BE2C (cell line): Measurements from ENCODE around the gene CREB5.

Experiments
- DNase-seq: peaks from one replicate; pipeline ENCODE4 v3.0.0-alpha.2; 2020
- H3K27me3 ChIP-seq: fragments of 250-450 bp; sonication (Bioruptor Pico); 2 replicates; pipeline ENCODE4 v1.5.1; 2020; ENCODE audit warnings: mild to moderate bottlenecking
- H3K36me3 ChIP-seq: fragments of 250-450 bp; sonication (Bioruptor Pico); 2 replicates; pipeline ENCODE4 v1.5.1; 2020; ENCODE audit warnings: mild to moderate bottlenecking
- H3K4me1 ChIP-seq: fragments of 250-450 bp; sonication (Bioruptor Pico); 2 replicates; pipeline ENCODE4 v1.5.1; 2020
- H3K4me3 ChIP-seq: 2 replicates; pipeline ENCODE4 v1.5.1; 2011; ENCODE audit warnings: low read depth, low read length
- H3K9me3 ChIP-seq: fragments of 250-450 bp; sonication (Bioruptor Pico); 2 replicates; pipeline ENCODE4 v1.5.1; 2020
- CTCF ChIP-seq: IDR thresholded peaks from 2 replicates; pipeline ENCODE4 v1.5.1; 2012; ENCODE audit warnings: mild to moderate bottlenecking, low read depth, low read length

The CREB5 gene

GRCh38 chr7:28517206-28517605 is 104.9 kb downstream of the CREB5 start:
- Histone ChIP-seq H3K36me3 (no peaks in the 10 kb centered on the region), H3K27me3 (no peaks in the 10 kb centered on the region), H3K4me3 (no peak overlapping the region), H3K4me1 (peaks cover 13% of the 10 kb centered on the region), H3K9me3 (no peaks in the 10 kb centered on the region)
- no peak for TF ChIP-seq CTCF
- no peak for DNase-seq

GRCh38 chr7:28517606-28518005 is 105.3 kb downstream of the CREB5 start:
- Histone ChIP-seq H3K4me3 (no peak overlapping the region), H3K36me3 (no peaks in the 10 kb centered on the region), H3K27me3 (no peaks in the 10 kb centered on the region), H3K9me3 (no peaks in the 10 kb centered on the region), H3K4me1 (peaks cover 13% of the 10 kb centered on the region)
- no peak for DNase-seq
- TF ChIP-seq CTCF, result no peak

- no peaks in the 10 kb centered on the region for H3K9me3 ChIP-seq
- no peaks in the 10 kb centered on the region for H3K27me3 ChIP-seq
- H3K4me3 ChIP-seq, result no peak overlapping the region
- no peak for DNase-seq
- no peak for TF ChIP-seq CTCF
- peaks cover 9% of the 10 kb centered on the region for H3K4me1 ChIP-seq
- no peaks in the 10 kb centered on the region for H3K36me3 ChIP-seq
Measured at GRCh38 chr7:28520074-28521015, 108.0 kb downstream of the CREB5 start.

- TF ChIP-seq CTCF, result no peak
- H3K4me3 ChIP-seq, result no peak overlapping the region
- DNase-seq, result no peak
Measured at GRCh38 chr7:28524978-28525377, 112.7 kb downstream of the CREB5 start.

GRCh38 chr7:28528899-28529298 is 116.6 kb downstream of the CREB5 start:
- no peaks in the 10 kb centered on the region for H3K4me1 ChIP-seq
- H3K27me3 ChIP-seq, result no peaks in the 10 kb centered on the region
- no peaks in the 10 kb centered on the region for H3K36me3 ChIP-seq
- DNase-seq, result no peak
- no peak overlapping the region for H3K4me3 ChIP-seq
- no peak for TF ChIP-seq CTCF
- no peaks in the 10 kb centered on the region for H3K9me3 ChIP-seq

More at GRCh38 chr7:28524978-28525377, 112.7 kb downstream of the CREB5 start:
- Histone ChIP-seq H3K9me3 (no peaks in the 10 kb centered on the region), H3K4me1 (peaks cover 9% of the 10 kb centered on the region), H3K36me3 (no peaks in the 10 kb centered on the region), H3K27me3 (no peaks in the 10 kb centered on the region)

DNA sequence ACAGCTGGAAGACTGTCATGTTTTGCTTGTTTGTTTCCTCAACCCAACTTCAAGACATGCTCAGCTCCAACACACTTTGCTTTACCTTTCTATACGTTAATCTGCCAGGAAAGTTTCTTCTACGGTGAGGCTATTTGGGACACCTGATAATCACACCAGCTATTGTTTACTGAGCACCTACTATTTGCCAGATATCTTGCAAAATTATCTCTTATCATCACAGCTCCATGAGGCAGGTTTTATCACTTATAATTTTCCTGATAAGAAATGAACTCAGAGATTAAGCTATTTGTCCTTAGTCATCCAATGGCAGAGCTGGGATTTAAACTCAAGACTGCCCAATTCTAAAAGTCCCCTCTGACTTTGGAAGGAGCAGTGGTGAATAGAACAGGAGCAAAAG is 117.4 kb downstream of the CREB5 start:
- Histone ChIP-seq H3K4me3 (no peak overlapping the region), H3K4me1 (no peaks in the 10 kb centered on the region), H3K27me3 (no peaks in the 10 kb centered on the region), H3K9me3 (no peaks in the 10 kb centered on the region), H3K36me3 (no peaks in the 10 kb centered on the region)
- no peak for DNase-seq
- TF ChIP-seq CTCF, result no peak
